ENCODE results near the gene GYPE. TPM values are rescaled to one million over a fixed set of nuclear protein-coding genes. Genes with fewer than 3 reads are reported as not detected.
"Not testable (repeated sequence)": the region's sequence is repeated elsewhere in the genome, so short reads cannot be mapped to it uniquely, and the experiment has no call there.

GYPE gene
- total RNA-seq (10 to 100 TPM in 1 of 2 donors, under 1 TPM in 1; 0.08 to 53.9 TPM), polyA plus RNA-seq (under 1 TPM; 0.10 to 0.13 TPM)

DNA sequence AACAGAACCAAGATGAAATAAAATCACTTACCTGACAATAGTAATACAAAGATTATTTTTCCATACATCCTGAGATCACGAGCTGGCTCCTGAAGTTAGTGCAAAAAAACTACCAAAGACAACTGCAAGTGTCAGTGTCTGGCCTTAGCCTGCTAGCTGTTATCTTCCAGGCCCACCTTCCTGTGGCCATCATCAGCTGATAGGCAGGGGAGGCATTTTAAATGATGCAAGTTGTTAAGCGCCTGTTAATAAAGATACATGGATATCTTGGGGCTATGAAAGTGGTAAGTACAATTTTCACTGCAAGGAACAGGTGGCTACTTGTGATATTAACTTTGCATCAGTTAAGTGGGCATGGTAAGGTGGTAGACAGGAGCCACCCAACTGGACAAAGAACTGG is at the start of gene GYPE:
Gene GYPE (minus strand): TSS at position 120 of the 400 bp plus-strand sequence. CDS start 52 bp downstream, at position 68.
- WGBS: 89% methylated on average over 2 of the region's 2 CpGs
- H3K27ac ChIP-seq (ENCODE audit: low read depth in 1 of 2, low read length in 2 of 2); H3K9ac ChIP-seq (ENCODE audit: low read depth in 1 of 2, low read length in 2 of 2); H3K4me1 ChIP-seq (ENCODE audit: control insufficient read depth in 4 of 4, insufficient read depth in 4 of 4, low read length in 3 of 4); H3K36me3 ChIP-seq (ENCODE audit: control insufficient read depth in 4 of 4, insufficient read depth in 3 of 4, low read depth in 1 of 4, low read length in 3 of 4); H3K4me3 ChIP-seq (ENCODE audit: low read depth in 1 of 3, low read length in 3 of 3); H3K27me3 ChIP-seq (ENCODE audit: control insufficient read depth in 4 of 4, insufficient read depth in 4 of 4, low read length in 3 of 4); H3K9me3 ChIP-seq (ENCODE audit: control insufficient read depth in 4 of 4, low read length in 3 of 4): not testable (repeated sequence)
- peak; percentile 59 for DNase-seq (ENCODE audit: low spot score)

DNA sequence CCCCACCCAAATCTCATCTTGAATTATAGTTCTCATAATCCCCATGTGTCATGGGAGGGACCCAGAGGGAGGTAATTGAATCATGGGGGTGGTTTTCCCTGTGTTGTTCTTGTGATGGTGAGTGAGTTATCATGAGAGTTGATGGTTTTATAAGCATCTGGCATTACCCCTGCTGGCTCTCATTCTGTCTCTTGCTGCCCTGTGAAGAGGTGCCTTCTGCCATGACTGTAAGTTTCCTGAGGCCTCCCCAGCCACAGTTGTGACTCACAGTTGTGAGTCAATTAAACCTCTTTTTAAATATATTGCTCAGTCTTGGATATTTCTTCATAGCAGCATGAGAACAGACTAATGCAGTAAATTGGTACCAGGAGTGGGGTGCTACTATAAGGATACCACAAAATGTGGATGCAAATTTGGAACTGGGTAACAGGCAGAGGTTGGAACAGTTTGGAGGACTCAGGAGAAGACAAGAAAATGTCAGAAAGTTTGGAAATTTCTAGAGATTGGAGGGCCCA is 46.2 kb upstream of the GYPE start:
- not testable (repeated sequence) for H3K9me3 ChIP-seq (ENCODE audit: control insufficient read depth in 4 of 4, low read length in 3 of 4); H3K27me3 ChIP-seq (ENCODE audit: control insufficient read depth in 4 of 4, insufficient read depth in 4 of 4, low read length in 3 of 4)

GRCh38 chr4:143950967-143951366 is 45.6 kb upstream of the GYPE start:
- H3K9ac ChIP-seq (ENCODE audit: low read depth in 1 of 2, low read length in 2 of 2); H3K4me3 ChIP-seq (ENCODE audit: low read depth in 1 of 3, low read length in 3 of 3); H3K4me1 ChIP-seq (ENCODE audit: control insufficient read depth in 4 of 4, insufficient read depth in 4 of 4, low read length in 3 of 4); DNase-seq (ENCODE audit: low spot score); H3K9me3 ChIP-seq (ENCODE audit: control insufficient read depth in 4 of 4, low read length in 3 of 4); H3K36me3 ChIP-seq (ENCODE audit: control insufficient read depth in 4 of 4, insufficient read depth in 3 of 4, low read depth in 1 of 4, low read length in 3 of 4); H3K27me3 ChIP-seq (ENCODE audit: control insufficient read depth in 4 of 4, insufficient read depth in 4 of 4, low read length in 3 of 4); H3K27ac ChIP-seq (ENCODE audit: low read depth in 1 of 2, low read length in 2 of 2): not testable (repeated sequence)
- 84% methylated on average over 4 of the region's 4 CpGs for WGBS

More for the DNA sequence above, 46.2 kb upstream of the GYPE start:
- DNase-seq (ENCODE audit: low spot score); H3K4me3 ChIP-seq (ENCODE audit: low read depth in 1 of 3, low read length in 3 of 3); H3K4me1 ChIP-seq (ENCODE audit: control insufficient read depth in 4 of 4, insufficient read depth in 4 of 4, low read length in 3 of 4); H3K27ac ChIP-seq (ENCODE audit: low read depth in 1 of 2, low read length in 2 of 2); H3K9ac ChIP-seq (ENCODE audit: low read depth in 1 of 2, low read length in 2 of 2); H3K36me3 ChIP-seq (ENCODE audit: control insufficient read depth in 4 of 4, insufficient read depth in 3 of 4, low read depth in 1 of 4, low read length in 3 of 4): not testable (repeated sequence)

DNA sequence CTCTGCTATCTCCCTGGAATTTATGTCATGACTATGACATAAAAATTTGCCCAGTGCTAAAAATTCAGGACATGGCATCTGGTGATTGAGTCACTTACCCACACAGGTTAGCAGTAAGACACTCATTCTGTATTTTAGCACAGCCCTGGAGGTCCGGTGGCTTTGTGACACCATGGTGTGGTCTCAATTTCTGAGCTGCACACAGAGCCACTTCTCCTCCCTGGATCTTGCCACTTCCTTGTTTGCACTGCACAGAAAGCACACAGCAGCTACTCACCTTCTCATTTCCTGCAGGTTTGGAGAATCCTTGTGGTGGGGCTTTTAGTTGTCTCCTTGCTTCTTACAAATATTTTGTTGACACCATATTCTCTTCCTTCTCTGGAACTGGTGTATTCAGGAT is 44.8 kb upstream of the GYPE start:
- not testable (repeated sequence) for H3K27ac ChIP-seq (ENCODE audit: low read depth in 1 of 2, low read length in 2 of 2); H3K4me1 ChIP-seq (ENCODE audit: control insufficient read depth in 4 of 4, insufficient read depth in 4 of 4, low read length in 3 of 4); H3K36me3 ChIP-seq (ENCODE audit: control insufficient read depth in 4 of 4, insufficient read depth in 3 of 4, low read depth in 1 of 4, low read length in 3 of 4); H3K9me3 ChIP-seq (ENCODE audit: control insufficient read depth in 4 of 4, low read length in 3 of 4); H3K4me3 ChIP-seq (ENCODE audit: low read depth in 1 of 3, low read length in 3 of 3); H3K9ac ChIP-seq (ENCODE audit: low read depth in 1 of 2, low read length in 2 of 2); H3K27me3 ChIP-seq (ENCODE audit: control insufficient read depth in 4 of 4, insufficient read depth in 4 of 4, low read length in 3 of 4); DNase-seq (ENCODE audit: low spot score)
- 34% methylated on average over 1 of the region's 1 CpG for WGBS

DNA sequence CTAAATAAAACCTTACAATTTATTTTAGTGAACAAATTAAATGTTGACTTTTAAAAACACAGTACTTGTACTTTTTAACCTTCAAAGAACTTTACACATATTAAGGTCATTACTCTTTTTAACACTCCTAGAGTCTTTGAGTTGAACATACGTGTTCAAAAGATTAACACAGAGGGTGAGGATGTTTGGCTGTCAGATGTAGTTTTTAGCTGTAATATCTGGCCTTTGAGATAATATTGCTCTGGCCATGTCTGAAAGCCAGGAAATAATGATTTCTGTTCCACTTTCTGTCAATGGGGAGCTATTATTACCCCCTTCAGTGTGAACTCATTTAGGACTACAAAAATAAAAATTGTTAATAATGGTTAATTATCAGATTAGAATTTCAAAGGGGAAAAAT is 42.1 kb upstream of the GYPE start:
- WGBS: 64% methylated on average over 1 of the region's 1 CpG
- not testable (repeated sequence) for H3K9ac ChIP-seq (ENCODE audit: low read depth in 1 of 2, low read length in 2 of 2); H3K4me1 ChIP-seq (ENCODE audit: control insufficient read depth in 4 of 4, insufficient read depth in 4 of 4, low read length in 3 of 4)

DNA sequence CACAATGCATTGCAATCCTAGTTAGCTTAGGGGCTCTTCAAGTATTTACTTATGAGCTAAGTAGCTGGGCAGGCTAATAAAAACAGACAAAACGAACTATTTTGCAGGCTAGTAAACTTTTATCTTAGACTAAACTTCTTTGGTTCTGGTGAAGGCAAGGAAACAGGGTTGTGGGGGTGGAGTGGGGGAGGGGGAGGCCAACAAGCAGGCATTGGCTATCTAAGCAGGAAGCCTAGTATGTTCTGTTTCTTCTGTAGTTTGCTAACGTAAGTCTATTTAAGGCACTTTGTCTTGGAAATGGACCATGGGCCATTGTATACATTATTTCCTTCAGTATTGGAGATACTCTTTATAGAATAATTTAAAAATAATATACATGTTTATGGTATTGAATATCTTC is 35.3 kb upstream of the GYPE start:
- H3K9ac ChIP-seq (ENCODE audit: low read depth in 1 of 2, low read length in 2 of 2); H3K4me3 ChIP-seq (ENCODE audit: low read depth in 1 of 3, low read length in 3 of 3); H3K4me1 ChIP-seq (ENCODE audit: control insufficient read depth in 4 of 4, insufficient read depth in 4 of 4, low read length in 3 of 4); H3K36me3 ChIP-seq (ENCODE audit: control insufficient read depth in 4 of 4, insufficient read depth in 3 of 4, low read depth in 1 of 4, low read length in 3 of 4); H3K27me3 ChIP-seq (ENCODE audit: control insufficient read depth in 4 of 4, insufficient read depth in 4 of 4, low read length in 3 of 4); H3K9me3 ChIP-seq (ENCODE audit: control insufficient read depth in 4 of 4, low read length in 3 of 4); H3K27ac ChIP-seq (ENCODE audit: low read depth in 1 of 2, low read length in 2 of 2); DNase-seq (ENCODE audit: low spot score): not testable (repeated sequence)
- WGBS: 80% methylated on average over 2 of the region's 2 CpGs

More for the DNA sequence above, 42.1 kb upstream of the GYPE start:
- not testable (repeated sequence) for H3K27ac ChIP-seq (ENCODE audit: low read depth in 1 of 2, low read length in 2 of 2); H3K9me3 ChIP-seq (ENCODE audit: control insufficient read depth in 4 of 4, low read length in 3 of 4); H3K27me3 ChIP-seq (ENCODE audit: control insufficient read depth in 4 of 4, insufficient read depth in 4 of 4, low read length in 3 of 4); DNase-seq (ENCODE audit: low spot score); H3K4me3 ChIP-seq (ENCODE audit: low read depth in 1 of 3, low read length in 3 of 3); H3K36me3 ChIP-seq (ENCODE audit: control insufficient read depth in 4 of 4, insufficient read depth in 3 of 4, low read depth in 1 of 4, low read length in 3 of 4)
